ENCODE data around the gene STAB2.

STAB2 gene, protein sequence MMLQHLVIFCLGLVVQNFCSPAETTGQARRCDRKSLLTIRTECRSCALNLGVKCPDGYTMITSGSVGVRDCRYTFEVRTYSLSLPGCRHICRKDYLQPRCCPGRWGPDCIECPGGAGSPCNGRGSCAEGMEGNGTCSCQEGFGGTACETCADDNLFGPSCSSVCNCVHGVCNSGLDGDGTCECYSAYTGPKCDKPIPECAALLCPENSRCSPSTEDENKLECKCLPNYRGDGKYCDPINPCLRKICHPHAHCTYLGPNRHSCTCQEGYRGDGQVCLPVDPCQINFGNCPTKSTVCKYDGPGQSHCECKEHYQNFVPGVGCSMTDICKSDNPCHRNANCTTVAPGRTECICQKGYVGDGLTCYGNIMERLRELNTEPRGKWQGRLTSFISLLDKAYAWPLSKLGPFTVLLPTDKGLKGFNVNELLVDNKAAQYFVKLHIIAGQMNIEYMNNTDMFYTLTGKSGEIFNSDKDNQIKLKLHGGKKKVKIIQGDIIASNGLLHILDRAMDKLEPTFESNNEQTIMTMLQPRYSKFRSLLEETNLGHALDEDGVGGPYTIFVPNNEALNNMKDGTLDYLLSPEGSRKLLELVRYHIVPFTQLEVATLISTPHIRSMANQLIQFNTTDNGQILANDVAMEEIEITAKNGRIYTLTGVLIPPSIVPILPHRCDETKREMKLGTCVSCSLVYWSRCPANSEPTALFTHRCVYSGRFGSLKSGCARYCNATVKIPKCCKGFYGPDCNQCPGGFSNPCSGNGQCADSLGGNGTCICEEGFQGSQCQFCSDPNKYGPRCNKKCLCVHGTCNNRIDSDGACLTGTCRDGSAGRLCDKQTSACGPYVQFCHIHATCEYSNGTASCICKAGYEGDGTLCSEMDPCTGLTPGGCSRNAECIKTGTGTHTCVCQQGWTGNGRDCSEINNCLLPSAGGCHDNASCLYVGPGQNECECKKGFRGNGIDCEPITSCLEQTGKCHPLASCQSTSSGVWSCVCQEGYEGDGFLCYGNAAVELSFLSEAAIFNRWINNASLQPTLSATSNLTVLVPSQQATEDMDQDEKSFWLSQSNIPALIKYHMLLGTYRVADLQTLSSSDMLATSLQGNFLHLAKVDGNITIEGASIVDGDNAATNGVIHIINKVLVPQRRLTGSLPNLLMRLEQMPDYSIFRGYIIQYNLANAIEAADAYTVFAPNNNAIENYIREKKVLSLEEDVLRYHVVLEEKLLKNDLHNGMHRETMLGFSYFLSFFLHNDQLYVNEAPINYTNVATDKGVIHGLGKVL (N-terminal part only)

DNA sequence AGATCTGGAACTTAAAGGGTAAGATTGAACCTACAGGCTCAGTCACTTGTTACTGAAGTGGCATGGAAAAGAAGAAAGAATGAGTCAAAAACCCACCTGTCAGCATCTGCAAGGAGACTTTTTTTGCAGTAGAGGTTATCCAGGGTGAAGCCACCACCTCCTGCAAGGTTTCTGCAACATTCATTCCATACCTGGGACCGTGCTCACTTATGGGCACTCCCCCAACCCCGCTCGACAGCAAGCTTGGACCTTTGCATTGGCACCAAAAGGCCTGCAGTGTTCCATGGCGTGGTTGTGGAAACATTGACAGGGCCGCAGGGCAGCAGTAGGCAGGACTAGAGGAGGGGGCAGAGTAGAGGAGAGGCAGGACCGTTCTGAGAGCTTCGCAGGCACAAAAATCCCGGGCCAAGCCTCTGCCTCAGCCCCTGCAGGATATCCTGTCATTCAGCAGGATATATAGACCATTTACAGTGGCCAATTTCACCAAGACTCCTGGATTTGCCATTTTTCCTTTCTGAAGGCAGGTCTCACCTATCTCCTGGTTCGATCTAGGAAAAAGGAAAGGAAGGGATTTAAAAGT lies at the start of gene STAB2:
Gene STAB2 (plus strand): TSS at position 483 of the 580 bp plus-strand sequence. CDS start 204 bp downstream, outside the sequence.
- no peak for FAIRE-seq

- no peak for FAIRE-seq
Measured at GRCh38 chr12:103538397-103538796, 48.7 kb upstream of the STAB2 start.

DNA sequence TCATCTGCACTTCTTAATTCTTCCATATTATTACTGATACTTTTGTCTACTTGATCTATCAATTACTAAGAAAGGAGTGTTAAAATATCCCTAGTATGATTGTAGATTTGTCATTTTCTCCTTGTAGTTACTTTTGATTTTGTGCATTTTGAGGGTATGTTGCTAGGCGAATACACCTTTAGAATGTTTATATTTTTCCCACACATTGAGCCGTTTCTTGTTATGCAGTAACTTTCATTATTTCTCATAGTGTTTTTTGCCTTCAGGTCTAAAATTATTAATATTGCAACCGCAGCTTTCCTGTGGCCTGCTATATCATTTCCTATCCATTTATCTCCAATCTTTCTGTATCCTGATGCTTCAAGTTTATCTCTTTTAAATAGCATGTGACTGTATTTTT lies 46.8 kb upstream of the STAB2 start:
- FAIRE-seq: no peak

DNA sequence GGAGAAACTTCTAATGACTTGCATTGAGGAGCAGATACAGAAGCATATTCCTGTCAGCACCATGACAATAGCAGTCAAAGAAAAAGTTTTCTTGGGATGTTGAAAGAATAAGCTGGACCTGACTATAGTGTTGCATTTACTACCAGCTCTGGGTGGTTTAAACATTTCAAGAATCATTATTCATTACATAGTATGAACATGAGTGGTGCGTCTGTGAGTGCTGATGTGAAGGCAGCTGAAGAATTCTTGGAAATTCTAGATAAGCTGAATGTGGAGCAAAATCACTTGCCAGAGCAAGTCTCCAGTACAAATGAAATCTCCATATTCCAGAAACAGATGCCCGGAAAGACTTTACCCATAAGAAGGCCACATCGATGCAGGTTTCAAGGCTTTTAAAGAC lies 45.0 kb upstream of the STAB2 start:
- no peak for FAIRE-seq

GRCh38 chr12:103546959-103547358 lies 40.1 kb upstream of the STAB2 start:
- no peak for FAIRE-seq

GRCh38 chr12:103547376-103547775 lies 39.7 kb upstream of the STAB2 start:
- no peak for FAIRE-seq

DNA sequence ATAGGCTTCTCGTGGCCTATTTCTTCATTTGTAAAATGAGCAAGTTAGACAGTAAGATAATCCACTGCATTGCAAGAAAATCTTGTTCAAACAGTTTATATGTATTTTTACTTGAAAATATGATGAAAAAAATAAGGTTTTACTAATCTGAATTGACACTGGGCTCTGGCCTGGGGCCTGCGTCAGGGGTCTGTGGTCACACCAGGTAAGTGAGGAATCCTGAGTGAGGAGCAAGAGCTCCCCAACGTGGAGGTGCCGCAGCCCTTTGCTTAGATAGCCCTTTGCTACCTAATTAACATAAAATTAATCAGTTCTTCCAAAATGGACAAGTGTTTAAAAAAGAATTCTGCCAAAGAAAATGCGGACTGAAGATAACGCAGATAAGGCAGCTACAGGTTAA lies 39.1 kb upstream of the STAB2 start:
- FAIRE-seq: no peak

- FAIRE-seq: peak; percentile 66
Measured at GRCh38 chr12:103548622-103549601, 38.2 kb upstream of the STAB2 start.

DNA sequence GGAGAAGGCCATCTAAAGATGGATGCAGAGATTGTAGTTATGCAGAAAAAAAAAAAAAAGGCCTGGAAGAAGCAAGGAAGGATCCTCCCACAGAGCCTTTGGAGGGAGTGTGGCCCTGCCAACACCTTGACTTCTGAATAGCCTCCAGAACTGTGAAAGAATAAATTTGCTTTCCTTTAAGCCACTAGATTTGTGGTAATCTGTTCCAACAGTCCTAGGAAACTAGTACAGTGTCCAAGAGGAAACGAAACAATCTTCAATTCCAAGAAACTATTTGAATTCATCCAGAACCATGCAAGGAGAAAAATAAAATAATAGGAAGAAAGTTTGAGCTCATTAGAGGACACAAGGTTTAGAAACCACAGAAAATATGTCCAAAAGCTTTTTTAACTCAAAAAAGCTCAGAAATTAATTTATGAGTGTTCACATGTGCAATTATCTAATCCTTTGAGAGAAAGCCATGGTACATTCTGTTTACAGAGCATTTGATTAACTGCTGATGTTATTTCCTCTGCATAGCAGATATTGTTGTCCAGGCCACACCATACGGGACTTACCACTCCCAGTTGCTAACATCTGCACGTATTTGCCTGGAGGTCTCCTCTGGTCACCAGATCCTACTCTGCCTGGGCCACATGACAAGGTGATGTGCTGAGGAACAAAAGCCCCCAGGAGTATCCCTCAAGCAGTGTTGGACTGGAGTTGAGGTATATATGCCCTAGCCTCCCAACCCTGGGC lies 30.0 kb upstream of the STAB2 start:
- FAIRE-seq: no peak

- FAIRE-seq: no peak
Measured at GRCh38 chr12:103557628-103558010, 29.5 kb upstream of the STAB2 start.

GRCh38 chr12:103558879-103559278 lies 28.2 kb upstream of the STAB2 start:
- no peak for FAIRE-seq

- no peak for FAIRE-seq
Measured at GRCh38 chr12:103560604-103561101, 26.4 kb upstream of the STAB2 start.

GRCh38 chr12:103561174-103561573 lies 25.9 kb upstream of the STAB2 start:
- FAIRE-seq: no peak

DNA sequence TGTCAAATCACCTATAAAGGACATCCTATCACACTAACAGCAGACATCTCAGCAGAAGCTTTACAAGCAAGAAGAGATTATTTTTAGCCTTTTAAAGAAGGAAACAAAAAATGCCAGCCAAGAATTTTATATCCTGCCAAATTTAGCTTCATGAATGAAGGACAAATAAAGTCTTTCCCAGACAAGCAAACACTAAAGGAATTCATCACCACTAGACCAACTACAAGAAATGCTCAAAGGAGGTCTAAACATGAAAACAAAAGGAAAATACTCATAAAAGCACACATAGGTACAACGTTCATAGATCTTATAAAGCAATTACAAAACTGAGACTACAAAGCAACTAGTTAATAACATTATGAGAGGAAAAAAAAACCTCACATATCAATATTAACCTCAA lies 20.7 kb upstream of the STAB2 start:
- no peak for FAIRE-seq

- no peak for FAIRE-seq
Measured at GRCh38 chr12:103569278-103569677, 17.8 kb upstream of the STAB2 start.

- no peak for FAIRE-seq
Measured at GRCh38 chr12:103571286-103571685, 15.8 kb upstream of the STAB2 start.

DNA sequence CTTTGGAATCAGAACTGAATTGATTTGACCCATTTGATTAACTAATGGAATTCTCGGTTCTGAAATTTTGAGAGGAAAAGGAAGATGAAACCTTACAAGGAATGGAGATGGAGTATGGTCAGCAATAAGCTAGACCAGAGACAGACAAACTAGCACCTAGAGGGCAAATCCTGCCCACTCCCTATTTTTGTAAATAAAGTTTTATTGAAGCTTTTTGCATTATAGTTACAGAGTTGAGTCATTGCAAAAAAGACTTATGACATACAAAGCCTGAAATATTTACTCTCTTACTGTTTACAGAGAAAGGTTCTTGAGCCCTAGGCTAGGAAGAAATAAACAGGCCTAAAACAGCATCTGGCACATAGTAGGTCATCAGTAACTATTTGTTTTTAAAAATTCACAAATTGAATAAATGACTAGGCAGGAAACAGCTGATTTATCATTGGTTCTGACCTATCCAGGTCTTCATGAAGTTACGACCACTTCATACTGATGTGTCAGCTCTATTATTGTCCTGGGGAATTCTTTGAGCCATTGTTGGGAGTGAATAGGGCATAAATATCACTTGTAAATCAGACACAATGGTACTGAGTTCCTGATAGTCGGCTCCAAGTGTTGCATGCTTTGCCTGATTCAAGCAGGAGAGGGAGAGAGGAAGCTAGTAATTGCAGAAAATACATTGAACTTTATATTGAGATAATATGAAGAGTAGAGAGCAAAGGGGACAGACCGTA lies 14.6 kb upstream of the STAB2 start:
- no peak for FAIRE-seq

DNA sequence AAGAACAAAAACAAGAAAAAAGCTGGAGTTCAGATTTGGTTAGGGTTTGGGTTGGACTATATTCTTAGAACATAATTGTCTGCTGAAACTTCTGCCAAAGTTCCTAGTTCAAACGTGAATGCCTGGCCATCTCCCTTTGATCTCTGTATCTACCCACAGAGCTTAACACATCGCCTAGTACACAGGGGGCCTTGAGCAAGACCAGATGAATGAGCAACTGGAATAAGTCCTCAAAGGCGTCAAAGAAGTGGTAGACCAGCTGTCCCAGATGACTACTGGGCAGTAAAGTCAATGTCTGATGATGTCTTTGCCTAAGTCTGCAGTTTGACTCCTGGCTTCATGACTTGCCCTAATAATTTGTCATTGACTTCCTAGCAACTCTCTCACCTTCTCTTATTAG lies 13.9 kb upstream of the STAB2 start:
- no peak for FAIRE-seq

- FAIRE-seq: no peak
Measured at GRCh38 chr12:103578926-103579325, 8.1 kb upstream of the STAB2 start.

DNA sequence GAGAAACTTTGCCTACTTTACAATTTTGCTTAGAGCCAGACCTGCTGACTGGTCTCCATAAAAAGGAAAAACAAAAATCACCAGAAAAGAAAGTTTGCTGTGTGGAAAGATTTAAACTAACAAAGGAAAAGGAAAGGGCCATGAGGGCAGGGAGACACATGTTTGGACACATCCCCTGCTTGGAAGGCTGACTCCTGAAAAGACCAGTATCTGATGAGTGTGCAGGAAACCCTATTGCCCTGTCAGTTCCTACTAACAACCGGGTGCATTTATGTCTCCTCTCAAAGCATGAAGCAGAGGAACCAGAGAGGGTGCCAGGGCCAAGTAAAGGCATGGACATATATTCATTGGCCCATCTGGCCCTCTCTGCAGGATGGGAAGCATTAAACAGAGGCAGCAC lies 7.0 kb upstream of the STAB2 start:
- no peak for FAIRE-seq
